ENCODE measurements around the gene HPD.

DNA sequence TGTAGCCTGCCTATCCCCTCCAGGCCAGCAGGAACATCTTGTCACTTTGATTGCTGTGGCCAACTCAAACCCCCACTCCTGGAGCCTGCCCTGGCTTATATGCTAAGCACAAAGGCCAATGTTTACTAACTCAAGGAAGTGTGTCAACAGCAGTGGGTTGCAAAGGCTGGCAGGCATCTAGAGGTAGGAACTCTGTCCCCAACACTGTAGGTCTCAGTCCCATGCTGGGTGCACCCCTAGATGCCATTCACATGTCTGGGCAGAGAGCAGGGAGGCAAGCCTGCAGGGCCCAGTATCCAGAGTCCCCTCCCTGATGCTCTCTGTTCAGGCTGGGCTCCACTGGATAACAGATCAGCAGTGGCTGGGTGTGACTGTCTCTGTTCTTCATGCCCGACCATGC is 1.6 kb upstream of the HPD start:
- TF ChIP-seq, protein P1, sequence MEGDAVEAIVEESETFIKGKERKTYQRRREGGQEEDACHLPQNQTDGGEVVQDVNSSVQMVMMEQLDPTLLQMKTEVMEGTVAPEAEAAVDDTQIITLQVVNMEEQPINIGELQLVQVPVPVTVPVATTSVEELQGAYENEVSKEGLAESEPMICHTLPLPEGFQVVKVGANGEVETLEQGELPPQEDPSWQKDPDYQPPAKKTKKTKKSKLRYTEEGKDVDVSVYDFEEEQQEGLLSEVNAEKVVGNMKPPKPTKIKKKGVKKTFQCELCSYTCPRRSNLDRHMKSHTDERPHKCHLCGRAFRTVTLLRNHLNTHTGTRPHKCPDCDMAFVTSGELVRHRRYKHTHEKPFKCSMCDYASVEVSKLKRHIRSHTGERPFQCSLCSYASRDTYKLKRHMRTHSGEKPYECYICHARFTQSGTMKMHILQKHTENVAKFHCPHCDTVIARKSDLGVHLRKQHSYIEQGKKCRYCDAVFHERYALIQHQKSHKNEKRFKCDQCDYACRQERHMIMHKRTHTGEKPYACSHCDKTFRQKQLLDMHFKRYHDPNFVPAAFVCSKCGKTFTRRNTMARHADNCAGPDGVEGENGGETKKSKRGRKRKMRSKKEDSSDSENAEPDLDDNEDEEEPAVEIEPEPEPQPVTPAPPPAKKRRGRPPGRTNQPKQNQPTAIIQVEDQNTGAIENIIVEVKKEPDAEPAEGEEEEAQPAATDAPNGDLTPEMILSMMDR (IDR thresholded peaks at IDR 0.05; ENCODE audit: low read length) = no peak
- no peak for TF ChIP-seq EZH2 (optimal IDR thresholded peaks at IDR 0.05; ENCODE audit: low read depth, low read length)
